NCI-H1048 (cell line): ENCODE measurements around the gene CIB4.
"Not testable (repeated sequence)": the region's sequence is repeated elsewhere in the genome, so short reads cannot be mapped to it uniquely, and the experiment has no call there.

Experiments used
- DNase-seq: peaks from one replicate; lab custom pipeline; 2025; lab: John Stamatoyannopoulos, UW

CIB4 gene

DNA sequence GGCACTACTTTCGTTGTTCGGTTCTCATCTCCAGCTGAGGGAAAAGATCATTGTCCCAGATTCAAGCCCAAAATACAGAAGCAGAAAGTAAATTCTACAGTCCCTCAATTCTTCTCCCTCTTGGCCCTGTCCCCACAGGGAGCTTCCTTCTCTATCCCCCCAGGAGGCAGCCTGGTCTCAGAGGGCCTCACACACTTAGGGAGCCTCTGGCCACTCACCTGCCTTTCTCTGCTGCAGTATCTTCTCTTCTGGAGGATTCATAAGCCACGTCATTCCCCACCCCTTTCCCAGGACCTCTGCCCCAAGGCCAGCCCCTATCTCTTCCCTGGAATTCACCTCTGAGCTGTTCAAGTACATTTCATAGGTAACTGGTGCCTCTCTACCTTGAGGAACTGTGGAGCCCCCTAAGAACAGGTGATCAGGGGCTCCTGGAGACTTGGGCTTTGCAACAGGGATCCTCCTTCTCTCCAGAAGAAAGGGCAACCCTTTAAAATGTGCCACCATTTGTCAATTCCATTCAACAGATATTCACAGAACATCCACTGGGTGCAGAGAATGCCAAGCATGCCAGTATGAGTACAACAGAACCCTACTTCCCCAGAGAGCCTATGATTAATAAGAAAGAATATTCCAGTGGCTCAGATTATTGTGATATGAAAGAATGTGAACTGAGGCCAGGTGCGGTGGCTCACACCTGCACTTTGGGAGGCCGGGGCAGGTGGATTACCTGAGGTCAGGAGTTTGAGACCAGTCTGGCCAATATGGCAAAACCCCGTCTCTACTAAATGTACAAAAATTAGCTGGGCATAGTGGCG, 72.9 kb downstream of the CIB4 start:
- no peak for DNase-seq

- DNase-seq: no peak
These were observed 73.6 kb downstream of the CIB4 start for GRCh38 chr2:26567534-26567933.

GRCh38 chr2:26566731-26567130, 74.4 kb downstream of the CIB4 start:
- not testable (repeated sequence) for DNase-seq

DNA sequence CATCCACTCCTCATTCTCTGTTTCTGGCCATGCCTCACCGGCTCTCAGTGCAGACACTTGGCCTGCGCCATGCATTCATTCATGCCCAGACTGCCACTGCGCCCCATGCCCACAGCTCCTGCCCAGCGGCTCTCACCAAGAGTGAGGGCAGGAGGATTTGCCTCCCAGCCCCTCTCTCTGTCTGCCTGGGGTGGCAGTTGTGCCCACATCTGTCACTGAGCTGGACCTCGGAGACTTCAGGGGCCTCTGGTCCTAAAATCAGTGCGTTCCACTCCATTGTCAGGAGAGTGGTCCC, 75.1 kb downstream of the CIB4 start:
- DNase-seq: no peak

GRCh38 chr2:26564121-26564644, 77.0 kb downstream of the CIB4 start:
- DNase-seq: no peak

- no peak for DNase-seq
These were observed 77.5 kb downstream of the CIB4 start for GRCh38 chr2:26563686-26564085.

- DNase-seq: no peak
These were observed 78.1 kb downstream of the CIB4 start for GRCh38 chr2:26562811-26563645.

DNA sequence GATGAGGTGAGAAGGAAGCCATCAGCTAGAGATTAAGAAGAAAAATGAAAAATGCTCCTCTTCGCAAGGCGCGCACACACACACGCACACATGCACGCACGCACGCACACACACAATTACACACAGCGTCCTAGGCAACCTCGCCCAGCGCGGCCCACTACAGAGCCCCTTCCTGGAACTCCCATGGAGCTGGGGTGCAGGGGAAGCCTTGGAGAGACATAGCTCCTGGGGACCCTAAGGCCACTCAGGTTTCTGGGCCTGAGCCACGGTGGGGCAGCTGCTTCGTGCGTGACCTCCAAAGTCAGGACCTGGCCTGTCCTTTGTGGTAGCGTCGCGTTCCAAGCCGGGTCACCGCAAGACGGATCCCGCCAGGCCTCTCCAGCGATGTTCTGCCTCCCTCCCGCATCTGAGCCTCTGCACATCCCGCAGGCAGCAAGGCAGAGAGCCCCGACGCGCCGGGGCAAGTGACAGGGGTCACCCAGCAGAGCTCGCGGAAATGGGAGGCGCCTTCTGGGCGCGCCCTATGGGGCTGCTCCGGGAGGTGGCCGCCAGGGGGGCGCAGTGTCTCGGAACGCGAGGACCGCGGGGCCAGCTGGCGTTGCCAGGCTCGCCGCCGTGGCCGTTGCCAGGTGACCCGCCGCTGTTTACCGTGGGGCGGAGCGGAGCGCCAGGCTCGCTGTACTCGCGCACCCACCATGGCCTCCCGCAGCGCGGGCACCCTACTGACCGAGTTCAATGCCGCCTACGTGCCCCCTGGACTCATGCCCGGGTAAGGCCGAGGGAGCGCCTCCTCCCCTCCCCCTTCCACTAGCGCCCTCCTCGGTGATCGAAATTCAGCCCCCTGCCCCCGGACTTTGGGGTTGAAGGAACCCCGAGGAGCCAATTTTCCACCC, 79.0 kb downstream of the CIB4 start:
- no peak for DNase-seq

GRCh38 chr2:26561376-26561775, 79.8 kb downstream of the CIB4 start:
- no peak for DNase-seq

DNA sequence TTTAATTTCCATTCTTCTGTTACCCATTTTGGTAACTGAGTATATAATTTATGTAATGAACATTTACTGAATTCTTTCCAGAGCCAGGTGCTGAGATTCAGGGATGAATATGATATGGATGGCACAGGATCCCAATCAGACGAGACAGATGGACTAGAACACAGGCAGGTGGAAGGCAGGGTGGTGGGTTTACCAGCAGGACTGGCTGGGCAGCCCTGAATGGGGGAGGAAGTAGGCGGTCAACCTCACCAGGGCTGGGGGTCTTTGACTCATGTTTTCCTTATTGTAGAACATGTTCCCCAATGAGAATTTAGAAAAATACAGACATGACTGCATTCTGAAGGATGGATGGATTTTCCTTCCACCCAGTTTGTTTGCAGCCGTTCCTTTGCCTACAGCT, 80.3 kb downstream of the CIB4 start:
- DNase-seq: no peak

DNA sequence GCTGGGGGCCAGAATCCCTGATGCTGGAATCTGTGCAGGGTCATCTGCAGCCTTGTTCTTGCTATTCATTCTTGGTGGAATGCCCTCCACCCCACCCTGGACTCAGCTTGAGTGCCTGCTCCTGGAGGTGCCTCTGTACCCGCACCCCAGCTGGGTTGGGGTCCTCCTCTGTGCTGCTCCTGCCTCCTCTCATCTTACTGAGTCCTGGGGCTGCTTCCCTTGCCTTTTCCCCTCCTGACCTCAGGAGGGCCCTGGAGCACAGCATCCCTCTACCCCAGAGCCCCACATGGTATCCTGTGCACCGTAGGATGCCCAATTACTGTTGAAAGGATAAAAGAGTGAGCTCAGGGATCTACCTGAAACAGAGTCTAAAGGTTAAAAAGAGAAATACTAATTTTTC, 81.6 kb downstream of the CIB4 start:
- no peak for DNase-seq

DNA sequence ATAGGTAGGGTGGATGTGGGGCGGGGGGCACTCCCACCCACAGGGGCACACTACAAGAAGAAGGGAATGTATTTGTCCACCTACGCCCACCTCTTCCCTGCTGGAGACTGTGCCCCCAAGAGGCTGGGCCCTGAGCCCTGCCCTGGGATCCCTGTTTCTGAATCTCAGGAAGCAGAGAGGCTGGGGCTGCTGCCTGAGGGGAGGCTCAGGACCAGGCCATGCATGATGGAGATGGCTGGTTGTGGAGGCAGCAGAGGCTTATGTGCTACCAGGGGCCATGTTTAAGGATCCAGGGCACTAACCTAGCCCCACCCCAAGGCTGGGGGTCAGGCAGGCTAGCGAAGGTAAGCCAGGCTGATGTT, 82.1 kb downstream of the CIB4 start:
- DNase-seq: no peak

GRCh38 chr2:26558271-26559043, 82.7 kb downstream of the CIB4 start:
- DNase-seq: no peak

- no peak for DNase-seq
These were observed 83.8 kb downstream of the CIB4 start for GRCh38 chr2:26557244-26557925.

GRCh38 chr2:26556309-26557243, 84.6 kb downstream of the CIB4 start:
- no peak for DNase-seq

- DNase-seq: no peak
These were observed 85.7 kb downstream of the CIB4 start for GRCh38 chr2:26555246-26556133.

DNA sequence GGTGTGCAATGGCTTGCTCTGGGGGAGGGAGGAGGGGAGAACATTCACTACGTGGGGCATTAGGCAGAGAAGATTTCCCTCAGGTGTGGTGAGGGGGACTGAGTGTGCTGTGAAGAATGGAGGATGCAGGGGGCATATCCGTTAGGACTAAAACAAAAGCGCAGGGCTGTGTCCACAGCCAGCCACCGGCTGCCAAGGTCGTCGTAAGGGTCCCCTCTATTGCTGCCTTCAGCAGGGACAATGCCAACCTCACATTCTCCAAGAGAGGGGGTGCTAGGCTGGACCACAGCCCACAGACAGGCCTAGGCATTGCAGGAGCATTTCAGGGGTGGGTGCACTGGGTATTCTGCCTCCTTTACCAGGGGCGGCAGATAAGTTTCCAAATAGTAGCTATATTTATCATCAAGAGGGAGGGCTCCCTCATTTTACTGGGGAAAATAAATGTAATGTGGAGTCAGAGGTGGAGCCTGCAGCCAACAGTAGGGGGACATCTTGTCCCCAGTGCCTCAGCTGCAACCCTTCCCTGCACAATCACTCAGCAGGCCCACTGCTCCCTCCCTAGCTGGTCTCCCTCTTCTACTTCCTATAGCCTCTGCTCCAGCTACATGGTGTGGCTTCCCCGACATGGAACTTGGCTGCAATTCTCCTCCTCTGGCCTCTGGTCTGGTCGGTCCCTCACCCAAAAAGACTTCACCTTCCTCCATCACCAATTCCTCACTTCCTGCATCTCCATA, 88.4 kb downstream of the CIB4 start:
- no peak for DNase-seq
